ENCODE measurements around the gene ALG11.

- TF ChIP-seq CTCF (IDR thresholded peaks at IDR 0.05) (no peak), ZFX (IDR thresholded peaks at IDR 0.05; ENCODE audit: borderline replicate concordance) (no peak)
Measured at GRCh38 chr13:52026246-52026626, 14.0 kb downstream of the ALG11 start.
